HG03521 (cell line): Measurements from ENCODE around the gene CGB7.
"Not testable (repeated sequence)": the region's sequence is repeated elsewhere in the genome, so short reads cannot be mapped to it uniquely, and the experiment has no call there.

Experiments used
- ATAC-seq: cut with Tn5 transposase; IDR thresholded peaks from one replicate; pipeline ENCODE4 v1.9.1; 2021; ENCODE audit warnings: mild to moderate bottlenecking, moderate library complexity; ENCODE audit not compliant: unreplicated experiment

CGB7 gene

DNA sequence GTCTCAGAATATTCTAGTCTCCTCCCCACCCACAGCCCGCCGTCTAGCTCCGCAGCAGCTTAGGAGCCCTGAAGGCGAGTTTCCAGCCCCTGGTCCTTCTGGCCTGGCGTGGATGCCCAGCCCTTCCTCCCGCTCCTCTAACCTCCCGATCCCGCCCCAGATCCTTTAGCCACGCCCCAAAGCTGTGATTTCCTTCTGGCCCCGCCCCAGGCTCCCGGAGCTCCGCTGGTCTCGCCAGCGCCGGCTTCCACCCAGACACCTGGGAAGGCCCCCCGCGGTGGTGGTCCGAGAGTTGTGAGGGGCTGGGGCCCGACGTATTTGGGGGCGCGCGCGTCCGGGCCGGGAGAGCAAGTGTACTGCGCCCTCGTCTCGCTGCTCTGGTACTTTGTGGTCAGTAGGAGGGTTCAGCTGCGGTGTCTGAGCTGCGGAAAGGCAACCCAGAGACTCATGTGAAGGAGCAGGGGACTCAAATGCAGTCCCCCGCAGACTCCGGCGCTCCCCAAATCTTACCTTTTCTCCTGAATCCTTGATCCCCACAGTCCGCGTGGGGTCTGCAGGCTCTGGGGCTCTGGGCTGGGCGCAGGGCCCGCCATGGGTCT is at the start of gene CGB7:
TSS of gene CGB7 (minus strand) at position 114 of the 599 bp plus-strand sequence. CDS start 2,374 bp downstream, outside the sequence.
- no peak for ATAC-seq

DNA sequence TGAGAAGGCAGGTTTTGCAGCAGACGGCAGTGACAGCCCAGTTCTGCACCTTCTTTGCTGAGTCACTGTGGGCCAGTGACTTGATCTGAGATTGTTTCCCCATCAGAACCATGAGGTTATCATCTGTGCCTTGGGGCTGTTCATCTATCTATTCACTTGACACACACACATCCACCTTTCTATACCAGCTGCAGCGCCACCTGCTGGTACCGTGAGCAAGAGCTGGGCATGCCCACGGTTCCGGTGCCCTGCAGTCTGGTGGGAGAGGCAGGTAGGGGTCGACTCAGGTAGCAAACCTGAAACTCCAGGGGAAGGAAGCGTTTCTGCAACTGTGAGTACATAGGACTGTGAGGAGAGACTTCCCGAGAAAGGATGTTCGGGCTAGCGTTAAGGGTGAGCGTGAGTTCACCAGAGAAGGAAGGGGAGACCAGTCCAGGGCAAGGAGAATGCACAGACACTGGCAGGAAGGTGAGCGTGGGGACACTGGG is 49.1 kb upstream of the CGB7 start:
- ATAC-seq: no peak

DNA sequence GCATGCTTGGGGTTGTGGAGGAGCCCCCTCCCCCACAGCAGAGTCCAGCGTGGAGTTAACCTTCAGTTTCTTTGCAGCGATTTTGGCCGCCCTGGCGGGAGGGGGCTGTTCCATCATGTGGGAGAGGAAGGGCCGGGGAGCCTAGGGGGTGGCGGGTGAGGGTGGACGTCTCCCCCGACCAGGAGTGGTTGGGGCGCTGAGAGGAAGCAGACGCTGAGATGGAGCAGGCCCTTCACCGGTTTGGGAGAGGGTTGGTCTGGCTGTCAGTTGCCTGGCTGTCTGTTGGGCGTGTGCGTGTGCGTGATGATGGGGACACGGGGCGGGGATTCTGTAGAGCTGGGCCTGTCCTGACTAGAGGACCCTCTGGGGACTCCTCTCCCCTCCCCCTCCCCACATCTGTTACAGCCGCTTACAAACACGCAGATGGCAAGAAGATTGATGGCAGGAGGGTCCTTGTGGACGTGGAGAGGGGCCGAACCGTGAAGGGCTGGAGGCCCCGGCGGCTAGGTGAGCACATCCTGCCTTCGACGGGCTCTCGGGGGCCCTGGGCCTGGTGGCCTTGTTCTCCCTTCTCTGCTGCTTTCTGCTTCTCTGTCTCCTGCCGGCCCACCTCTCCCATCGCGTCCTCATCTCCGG is 46.8 kb upstream of the CGB7 start:
- ATAC-seq: no peak

DNA sequence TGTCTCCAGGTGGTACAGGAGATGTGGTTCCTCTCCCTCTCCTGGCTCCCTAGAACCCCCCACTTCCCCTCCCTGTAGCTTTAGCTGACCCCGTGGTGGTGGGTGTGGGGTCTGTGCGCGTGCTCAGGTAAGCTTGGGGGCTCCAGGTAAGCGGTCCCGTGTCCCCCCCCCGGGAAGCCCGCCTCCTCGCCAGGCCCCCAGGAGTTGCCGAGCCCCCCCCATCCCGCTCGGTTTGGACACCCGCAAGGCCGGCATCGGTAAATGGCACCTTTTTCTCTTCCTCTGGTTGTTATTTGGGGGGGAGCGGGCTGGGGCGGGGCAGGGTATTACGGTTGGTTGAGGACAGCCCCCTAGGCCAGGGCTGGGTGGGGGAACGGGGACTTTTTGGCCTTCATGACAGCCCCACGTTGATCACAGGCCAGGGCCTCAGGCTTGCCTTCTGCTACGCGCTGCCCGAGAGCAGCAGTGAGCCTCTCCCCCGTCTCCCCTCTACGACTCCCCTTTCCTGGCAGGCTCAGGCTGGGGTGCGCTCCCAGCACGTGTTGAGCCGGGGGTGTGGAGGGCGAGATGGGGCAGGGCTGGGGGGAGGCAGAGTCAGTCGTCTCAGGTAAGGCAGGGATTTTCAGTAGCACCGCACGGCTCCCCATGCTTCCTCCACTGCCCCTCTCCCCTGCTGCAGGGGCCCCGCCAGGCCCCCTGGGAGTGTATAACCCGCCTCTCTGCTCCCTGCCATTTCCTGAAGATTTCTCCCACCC is 46.0 kb upstream of the CGB7 start:
- no peak for ATAC-seq

DNA sequence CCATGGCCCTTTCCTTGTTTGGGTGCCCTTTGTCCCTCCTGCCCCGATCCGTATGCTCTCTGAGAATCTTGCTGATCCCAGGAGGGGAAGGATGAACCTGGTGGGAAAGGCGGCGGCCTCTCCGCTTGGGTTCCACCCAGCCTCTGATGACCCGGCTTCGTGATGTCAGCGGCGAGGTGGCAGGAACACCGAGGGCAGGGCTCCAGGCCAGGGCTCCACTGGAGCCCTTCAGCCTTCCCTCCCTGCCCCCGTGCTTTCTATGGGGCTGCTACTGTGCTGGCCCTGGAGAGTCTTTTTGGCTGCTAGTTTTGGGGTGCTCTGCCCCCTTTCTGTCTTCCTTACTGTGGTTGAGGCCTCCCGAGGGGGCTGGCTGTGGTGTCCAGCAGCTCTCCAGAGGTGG is 44.8 kb upstream of the CGB7 start:
- no peak for ATAC-seq

DNA sequence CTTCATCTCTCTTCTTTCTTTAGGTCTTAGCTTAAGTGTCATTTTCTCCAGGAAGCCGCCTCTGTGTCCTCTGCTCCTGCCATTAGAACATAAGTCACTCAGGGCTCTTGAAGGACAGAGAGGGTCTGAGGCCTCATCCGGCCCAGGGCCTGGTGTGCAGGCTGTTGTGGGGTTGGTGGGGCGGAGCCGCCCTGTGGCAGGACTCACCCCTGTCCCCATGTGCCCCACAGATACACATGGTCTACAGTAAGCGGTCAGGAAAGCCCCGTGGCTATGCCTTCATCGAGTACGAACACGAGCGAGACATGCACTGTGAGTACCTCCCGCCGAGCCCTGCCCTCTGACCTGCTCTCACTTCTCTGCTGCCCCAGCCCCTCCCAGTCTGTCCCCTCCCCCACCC is 43.6 kb upstream of the CGB7 start:
- ATAC-seq: no peak

DNA sequence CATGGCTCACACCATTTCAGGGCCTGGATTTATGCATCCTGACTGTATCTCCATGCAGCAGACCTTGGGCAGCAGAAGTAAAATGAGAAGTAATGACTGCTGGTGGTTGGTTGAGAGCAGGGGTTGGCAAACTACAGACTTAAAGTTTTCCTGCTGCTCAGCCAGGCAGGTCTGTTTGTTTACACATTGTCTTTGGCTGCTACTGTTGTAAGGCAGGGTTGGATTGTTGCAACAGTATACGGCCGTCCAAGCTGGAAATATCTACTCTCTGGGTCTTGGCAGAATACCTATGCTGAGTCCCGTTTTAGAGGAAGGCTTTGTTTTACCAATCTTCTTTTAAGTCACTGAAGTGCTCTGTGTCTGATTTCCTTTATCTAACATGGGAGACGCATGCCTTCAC is 41.2 kb upstream of the CGB7 start:
- ATAC-seq: no peak

DNA sequence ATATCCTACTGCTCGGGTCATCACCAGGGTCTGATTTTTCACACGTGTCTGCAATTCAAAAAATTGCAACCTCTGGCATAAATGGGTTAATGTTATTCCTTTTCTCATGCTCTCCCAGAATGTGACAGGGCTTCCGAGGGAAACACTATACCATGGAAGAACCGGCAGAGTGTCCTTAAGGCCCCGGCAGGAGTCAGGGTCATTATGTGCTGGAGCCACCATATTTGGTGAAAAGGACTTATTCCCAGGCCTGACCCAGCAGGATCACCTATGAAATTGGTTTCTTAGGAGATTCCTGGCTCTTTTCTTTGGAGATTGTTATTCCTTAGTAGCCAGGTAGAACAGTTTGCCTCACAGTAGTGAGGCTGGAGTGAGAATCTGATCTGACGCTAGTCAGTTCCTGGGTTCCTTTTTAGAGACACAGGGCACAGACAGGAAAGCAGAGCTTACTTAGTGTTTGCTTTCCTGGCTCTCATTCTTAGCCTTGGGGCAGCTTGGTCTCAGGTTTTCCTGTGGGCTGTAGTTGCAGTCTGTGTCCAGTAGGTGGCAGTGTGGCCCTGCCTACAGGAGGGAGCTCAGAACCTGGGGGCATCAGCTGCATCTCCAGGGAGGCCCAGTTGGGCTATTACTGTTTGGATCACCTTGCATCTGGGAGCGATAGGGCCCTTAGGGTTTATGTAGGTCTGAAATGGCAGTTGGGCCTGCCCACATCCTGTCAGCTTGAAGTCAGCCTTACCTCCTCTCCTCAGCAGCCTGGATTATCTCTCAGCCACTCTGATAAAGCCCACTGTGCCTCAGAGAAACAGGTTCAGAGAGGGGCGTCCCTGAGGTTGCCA is 40.1 kb upstream of the CGB7 start:
- ATAC-seq: no peak

DNA sequence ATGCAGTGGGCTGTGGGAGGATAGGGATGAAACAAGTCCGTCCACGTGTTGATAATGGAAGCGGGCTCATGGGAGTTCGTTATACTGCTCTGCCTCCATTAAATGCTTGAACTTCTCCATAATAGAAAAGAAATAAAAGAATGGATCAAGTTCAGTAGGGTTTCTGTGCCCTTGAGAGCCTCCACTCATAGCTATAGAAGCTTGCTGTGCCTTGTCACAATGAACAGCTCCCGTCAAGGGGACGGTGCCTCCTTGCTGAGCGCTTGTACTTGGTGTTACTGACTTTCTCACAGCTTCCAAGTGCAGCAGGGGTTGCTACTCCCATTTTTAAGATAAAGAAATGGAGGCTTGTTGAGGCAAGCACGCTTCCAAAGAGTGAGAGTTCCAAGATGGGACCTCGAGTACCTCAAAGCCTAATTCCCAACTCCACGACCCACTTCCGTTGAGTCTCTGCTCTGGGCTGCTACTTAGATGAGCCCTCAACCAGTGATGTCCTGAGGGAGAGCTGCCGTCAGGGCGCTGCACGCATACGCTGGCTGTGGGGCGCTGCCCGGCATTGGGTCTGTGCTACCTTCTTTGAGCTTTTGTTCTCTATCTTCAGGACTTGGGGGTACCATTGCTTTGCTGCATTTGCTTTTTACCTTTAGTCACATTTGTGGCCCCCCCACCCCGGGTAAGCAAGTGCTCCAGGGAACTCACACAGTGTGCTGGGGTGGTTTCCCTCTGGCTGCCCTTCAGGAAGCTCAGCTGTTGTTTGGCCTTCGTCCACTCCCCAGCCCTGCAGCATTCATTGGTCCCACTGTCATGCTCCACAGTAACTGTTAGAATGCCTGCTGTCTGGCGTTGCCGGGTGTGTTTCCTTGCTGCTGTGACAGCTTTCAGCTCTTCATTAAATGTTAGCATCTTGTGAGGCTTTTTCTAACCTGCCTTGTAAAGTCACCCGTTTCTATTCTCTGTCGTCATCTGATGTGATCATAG is 37.2 kb upstream of the CGB7 start:
- ATAC-seq: no peak

DNA sequence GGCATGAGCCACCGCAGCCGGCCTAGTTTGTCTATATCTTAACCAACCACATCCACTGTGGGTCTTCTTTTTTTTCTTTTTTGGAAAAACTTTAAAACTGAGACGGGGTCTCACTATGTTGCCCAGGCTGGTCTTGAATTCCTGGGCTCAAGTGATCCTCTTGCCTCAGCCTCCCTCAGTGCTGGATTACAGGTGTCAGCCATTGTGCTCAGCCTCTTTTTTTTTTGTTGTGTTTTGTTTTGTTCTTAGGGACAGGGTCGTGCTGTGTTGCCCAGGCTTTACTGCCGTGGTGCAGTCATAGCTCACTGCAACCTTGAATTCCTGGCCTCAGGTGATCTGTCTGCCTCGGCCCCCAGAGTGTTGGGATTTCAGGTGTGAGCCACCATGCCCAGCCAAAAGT is 35.1 kb upstream of the CGB7 start:
- ATAC-seq: no peak

DNA sequence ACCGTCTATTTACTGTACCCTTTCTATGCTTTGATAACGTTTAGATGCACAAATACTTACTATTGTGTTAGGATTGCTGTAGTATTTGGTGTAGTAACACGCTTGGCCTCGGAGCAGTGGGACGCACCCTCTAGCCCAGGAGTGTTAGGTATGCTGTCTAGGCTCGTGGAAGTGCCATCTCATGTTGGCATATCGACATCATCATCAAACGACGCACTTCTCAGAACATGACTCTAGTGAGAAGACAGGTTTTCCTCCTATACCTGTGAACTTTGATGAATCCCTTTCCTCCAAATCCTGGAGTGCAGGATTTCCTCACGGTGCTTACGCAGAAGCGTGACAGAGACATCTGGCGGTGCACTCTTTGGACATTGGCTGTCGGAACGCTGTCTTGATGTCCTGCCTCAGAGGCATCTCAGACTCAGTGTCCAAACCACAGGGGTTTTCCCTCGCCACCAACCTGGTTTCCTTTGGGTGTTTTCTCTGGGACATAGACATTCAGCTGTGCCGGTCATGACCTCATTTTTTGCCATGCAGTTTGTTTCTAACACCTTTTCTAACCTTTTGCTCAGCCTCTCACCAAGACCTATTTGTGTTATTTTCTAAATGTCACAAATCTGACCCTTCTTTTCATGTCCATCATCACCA is 34.0 kb upstream of the CGB7 start:
- ATAC-seq: no peak

DNA sequence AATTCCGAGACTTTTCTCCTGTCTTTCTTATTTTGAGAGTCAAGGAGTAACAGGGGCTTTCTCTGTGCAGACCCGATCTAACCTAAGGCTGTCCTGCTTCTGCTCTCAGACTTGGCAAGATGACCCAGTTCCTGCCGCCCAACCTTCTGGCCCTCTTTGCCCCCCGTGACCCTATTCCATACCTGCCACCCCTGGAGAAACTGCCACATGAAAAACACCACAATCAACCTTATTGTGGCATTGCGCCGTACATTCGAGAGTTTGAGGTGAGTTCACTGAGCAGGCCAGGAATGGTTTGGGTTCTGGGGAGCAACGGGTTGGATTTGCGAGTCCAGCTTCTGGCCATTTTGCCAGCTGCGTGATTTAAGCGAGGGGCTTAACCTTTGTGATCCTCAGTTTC is 28.7 kb upstream of the CGB7 start:
- no peak for ATAC-seq

DNA sequence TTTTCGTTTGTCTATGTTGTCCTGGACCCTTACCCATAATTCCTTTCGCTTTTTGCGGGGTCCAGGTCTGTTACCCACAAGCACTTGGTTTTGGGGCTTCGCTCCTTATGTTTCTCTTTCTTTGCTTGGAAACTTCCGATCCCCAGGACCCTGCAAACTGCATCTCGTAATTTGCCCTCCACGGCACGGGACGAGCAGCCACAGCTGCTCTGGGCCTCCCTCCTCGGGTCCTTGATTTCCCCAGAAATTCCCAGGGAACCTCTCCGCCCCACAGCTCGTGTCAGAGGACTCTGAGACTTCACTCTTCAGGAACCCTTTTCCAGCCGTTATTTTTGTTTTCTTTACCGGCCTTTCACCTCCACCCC is 28.3 kb upstream of the CGB7 start:
- no peak for ATAC-seq

DNA sequence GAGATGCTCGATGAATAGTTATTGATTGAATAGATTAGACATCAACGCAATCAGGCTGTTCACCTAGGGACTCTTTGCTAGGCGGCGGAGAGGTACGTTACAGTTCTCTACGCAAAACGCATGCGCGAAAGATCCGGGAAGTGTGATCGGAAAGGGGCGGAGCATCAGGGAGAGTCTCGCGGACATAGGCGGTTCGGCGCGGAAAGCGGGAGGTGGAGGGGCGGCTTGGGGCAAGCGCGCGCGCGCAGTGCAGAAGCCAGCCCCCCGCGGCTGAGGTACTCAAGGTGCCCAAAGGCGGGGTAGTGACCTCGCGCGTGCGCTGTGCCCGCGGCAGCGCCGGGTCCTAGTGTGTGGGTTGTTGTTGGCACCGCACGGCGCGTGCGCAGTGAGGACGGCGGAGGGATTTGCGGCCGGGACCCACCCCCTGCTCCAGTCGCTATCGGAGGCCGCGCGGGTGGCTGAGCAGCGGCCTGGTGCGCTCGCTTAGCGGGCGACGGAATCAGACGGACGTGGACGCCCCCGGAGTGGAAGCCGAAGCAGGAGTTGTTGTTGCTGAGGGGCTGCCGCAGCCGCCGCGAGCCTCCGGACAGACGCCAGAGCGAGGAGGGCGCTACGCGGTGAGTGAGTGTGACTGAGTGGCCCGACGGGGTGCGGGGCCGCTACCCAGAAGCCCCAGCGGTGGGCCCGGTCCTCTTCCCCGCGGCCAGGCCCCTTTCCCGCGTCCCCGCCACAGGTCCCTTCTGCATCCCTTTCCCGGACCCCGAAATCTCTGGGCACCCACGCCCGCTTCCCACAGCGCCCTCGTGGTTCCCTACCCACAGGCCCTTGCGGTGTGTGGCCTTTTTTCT is 27.7 kb upstream of the CGB7 start, which contains the start of gene SNRNP70:
TSS of gene SNRNP70 (plus strand) at position 432 of the 848 bp plus-strand sequence. CDS start 964 bp downstream, outside the sequence.
- peak; percentile 92 for ATAC-seq

DNA sequence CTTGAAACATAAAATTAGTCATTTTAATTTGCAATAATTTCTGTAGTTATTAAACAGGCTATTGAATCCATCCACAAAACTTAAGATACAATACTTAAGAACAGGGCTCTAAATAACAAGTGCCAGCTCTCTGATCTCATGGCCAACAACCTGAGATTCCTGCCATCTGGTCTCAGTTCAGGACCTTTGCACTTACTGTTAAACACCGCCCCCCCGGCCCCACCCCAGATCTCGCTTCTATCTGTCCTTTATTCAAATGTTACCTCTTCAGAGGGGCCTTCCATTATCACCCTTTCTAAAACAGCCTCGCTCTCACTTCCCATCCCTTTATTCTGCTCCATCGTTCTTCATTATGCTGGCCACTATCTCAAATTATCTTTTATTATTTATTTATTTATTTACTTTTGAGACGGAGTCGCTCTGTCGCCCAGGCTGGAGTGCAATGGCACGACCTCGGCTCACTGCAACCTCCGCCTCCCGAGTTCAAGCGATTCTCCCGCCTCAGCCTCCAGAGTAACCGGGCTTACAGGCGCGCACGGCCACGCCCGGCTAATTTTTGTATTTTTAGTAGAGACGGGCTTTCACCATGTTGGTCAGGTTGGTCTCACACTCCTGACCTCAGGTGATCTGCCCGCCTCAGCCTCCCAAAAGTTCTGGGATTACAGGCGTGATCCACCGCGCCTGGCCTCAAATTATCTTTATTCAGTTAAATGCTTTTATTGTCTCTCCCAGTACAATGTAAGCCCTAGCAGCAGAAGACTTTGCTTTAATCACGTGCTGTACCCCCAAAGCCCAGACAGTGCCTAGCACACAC is 26.9 kb upstream of the CGB7 start:
- no peak for ATAC-seq

DNA sequence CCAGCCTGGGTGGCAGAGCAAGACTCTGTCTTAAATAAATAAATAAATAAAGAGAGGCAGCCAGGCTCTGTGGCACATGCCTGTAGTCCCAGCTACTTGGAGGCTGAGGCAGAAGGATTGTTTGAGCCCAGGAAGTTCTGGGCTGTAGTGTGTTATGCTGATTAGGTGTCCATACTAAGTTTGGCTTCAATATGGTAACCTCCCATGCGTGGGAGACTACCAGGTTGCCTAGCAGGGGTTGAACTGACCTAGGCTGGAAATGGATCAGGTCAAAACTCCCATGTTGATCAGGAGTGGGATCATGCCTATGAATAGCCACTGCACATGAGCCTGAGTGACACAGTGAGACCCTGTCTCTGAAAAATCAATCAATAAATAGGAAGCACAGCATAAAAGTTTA is 23.7 kb upstream of the CGB7 start:
- ATAC-seq: no peak

DNA sequence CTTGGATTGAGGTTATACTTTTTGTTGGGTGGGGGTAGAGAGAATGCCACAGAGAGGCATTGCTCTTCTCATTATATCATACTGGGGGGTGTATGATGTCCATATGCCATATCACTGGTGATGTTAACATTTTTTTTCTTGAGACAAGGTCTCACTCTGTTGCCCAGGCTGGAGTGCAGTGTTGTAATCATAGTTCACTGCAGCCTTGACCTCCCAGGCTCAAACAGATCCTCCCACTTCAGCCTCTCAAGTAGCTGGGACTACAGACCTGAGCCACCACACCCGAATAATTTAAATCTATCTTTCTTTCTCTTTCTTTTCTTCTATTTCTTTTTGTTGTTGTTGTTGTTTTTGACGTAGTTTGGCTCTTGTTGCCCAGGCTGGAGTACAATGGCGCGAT is 22.8 kb upstream of the CGB7 start:
- no peak for ATAC-seq

DNA sequence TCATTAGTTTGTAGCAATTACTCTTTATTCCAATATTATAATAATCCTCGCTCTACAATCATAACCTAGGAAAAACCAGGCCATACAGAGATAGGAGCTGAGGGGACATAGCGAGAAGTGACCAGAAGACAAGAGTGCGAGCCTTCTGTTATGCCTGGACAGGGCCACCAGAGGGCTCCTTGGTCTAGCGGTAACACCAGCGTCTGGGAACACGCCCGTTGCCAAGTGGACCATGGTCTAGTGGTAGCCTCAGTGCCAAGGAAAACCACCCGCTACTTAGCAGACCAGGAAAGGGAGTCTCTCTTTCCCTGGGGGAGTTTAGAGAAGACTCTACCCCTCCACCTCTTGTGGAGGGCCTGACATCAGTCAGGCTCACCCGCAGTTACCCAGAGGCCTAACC is 17.3 kb upstream of the CGB7 start:
- ATAC-seq: not testable (repeated sequence)
